ENCODE measurements around the gene SYT13. TPM values are rescaled to one million over a fixed set of nuclear protein-coding genes. Genes with fewer than 3 reads are reported as not detected.

SYT13 gene
- total and polyA plus RNA-seq, 12 donors = 0.51 to 7.7 (median 2.3) TPM

DNA sequence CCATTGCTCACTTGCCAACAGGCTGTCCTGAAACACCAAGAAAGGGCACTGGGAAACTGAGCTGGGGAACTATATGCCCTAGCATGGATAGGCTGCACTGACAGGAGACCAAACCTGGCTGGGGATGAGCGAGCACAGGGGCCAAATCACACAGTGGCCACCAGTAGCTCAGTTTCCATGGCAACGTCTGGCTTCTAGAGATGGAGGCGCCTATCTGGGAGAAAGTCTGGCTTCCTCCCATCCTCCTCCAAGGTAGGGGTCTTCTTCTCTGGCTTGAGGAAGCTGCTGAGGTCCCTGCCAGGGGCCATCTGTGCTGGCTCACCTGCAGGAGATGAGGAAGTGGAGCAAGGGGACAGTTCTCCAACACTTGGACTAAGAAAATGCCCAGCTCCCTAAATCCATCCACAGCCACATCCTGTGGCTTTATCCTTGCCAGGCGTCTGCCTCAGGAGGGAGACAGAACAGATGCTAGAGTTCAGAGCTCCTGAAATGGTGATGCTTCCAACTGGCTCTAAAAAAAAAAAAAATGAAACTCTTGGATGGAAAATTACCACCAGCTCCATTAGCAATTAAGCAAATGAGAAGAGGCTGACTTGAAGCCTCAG, 48.3 kb downstream of the SYT13 start:
- Histone ChIP-seq H3K27ac (no peak overlapping the region), H3K27me3 (peaks cover 0 to 7% (median 0%) of the 10 kb centered on the region in 7 donors), H3K9me3 (peaks cover 0 to 5% (median 0%) of the 10 kb centered on the region in 11 donors), H3K36me3 (no peaks in the 10 kb centered on the region), H3K4me3 (no peak overlapping the region), H3K4me1 (peaks cover 0 to 3% (median 0%) of the 10 kb centered on the region in 9 donors)
- DNase-seq (no peak), ATAC-seq (peak in 7 of 8 donors; percentile 34 to 70 (median 67))
- intact Hi-C loops (cut with DNase I) = loop anchor here in 2 of 10 donors (10.0 kb wide), 2 partner anchors 53 to 63 kb away; no protein-coding TSS in a partner anchor
- TF ChIP-seq, protein P1, sequence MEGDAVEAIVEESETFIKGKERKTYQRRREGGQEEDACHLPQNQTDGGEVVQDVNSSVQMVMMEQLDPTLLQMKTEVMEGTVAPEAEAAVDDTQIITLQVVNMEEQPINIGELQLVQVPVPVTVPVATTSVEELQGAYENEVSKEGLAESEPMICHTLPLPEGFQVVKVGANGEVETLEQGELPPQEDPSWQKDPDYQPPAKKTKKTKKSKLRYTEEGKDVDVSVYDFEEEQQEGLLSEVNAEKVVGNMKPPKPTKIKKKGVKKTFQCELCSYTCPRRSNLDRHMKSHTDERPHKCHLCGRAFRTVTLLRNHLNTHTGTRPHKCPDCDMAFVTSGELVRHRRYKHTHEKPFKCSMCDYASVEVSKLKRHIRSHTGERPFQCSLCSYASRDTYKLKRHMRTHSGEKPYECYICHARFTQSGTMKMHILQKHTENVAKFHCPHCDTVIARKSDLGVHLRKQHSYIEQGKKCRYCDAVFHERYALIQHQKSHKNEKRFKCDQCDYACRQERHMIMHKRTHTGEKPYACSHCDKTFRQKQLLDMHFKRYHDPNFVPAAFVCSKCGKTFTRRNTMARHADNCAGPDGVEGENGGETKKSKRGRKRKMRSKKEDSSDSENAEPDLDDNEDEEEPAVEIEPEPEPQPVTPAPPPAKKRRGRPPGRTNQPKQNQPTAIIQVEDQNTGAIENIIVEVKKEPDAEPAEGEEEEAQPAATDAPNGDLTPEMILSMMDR (IDR thresholded peaks at IDR 0.05) = no peak
- 42 to 49% methylated on average over 4 of the region's 4 CpGs for WGBS, 2 donors

DNA sequence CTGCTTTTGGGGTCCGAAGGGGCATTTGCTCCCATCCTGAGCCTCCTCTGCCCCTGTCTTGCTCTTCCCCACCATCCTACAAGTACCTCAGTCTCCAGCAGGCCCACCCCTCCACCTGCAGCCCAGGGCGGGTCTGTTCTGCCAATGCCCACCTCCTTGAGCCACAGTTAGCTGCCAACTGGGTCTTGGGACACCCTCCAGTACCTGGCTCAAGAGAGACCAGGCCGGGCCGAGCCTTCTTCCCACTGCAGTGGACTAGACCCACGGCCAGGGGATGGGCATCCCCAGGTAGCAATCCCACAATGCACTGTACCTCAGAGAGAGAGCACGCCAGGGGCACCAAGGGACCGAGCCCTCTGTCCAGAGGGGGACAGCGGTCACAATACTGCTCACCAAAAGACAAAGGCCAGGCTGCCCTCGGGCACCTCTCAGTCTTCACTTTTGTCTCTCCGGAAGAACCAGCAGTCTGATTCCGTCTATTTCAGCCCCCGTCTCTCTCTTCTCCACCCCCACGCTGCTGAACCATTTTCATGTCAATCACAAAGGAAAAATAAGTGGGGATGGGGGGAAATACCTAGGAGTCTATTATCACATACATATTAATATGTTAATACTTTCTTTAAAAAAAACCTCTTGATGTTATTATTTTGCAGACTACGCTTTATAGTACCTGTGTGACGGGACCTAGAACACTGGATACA, 51.7 kb downstream of the SYT13 start:
- no peaks in the 10 kb centered on the region for H3K36me3 ChIP-seq
- WGBS, 2 donors = 95 to 96% methylated on average over 15 of the region's 15 CpGs
- DNase-seq (no peak), ATAC-seq (no peak)
- TF ChIP-seq, protein P1 (IDR thresholded peaks at IDR 0.05) = no peak
- peaks cover 0 to 7% (median 0%) of the 10 kb centered on the region in 7 donors for H3K27me3 ChIP-seq
- intact Hi-C loops (cut with DNase I) = loop anchor here in 2 of 10 donors (5.0 to 10.0 kb wide), 3 partner anchors 50 to 122 kb away; no protein-coding TSS in a partner anchor
- H3K9me3 ChIP-seq = no peaks in the 10 kb centered on the region
- no peak overlapping the region for H3K27ac ChIP-seq
- peaks cover 0 to 3% (median 0%) of the 10 kb centered on the region in 9 donors for H3K4me1 ChIP-seq
- no peak overlapping the region for H3K4me3 ChIP-seq

DNA sequence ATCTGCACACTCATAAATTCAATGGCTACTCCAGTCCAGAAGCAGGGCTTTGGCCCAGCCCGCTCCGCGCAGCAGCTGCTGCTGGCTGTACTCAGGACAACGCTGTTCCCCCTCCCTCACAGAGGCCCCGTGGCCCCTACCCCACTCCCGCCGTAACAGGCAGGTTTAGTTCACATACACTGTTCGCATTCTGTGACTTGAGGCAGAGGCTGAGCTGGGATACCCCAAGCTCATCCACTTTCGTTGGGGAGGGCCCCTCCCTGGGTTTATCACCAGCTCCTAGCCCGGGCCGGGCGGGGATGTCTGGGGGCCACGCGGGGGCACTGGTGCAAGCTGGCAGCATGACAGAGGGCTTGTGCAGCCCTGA, 52.4 kb downstream of the SYT13 start:
- 72 to 74% methylated on average over 14 of the region's 14 CpGs for WGBS, 2 donors
- no peak overlapping the region for H3K27ac ChIP-seq
- intact Hi-C loops (cut with DNase I) = loop anchor here in 2 of 10 donors (5.0 to 10.0 kb wide), 3 partner anchors 49 to 121 kb away; no protein-coding TSS in a partner anchor
- H3K4me1 ChIP-seq = peaks cover 0 to 3% (median 0%) of the 10 kb centered on the region in 9 donors
- TF ChIP-seq, protein P1 (IDR thresholded peaks at IDR 0.05) = peak in 3 of 9 donors; percentile 2 to 5 (median 2)
- no peak for DNase-seq
- peak in 3 of 8 donors; percentile 7 to 41 (median 10) for ATAC-seq
- H3K27me3 ChIP-seq = peaks cover 0 to 7% (median 0%) of the 10 kb centered on the region in 7 donors
- peaks cover 0 to 2% (median 0%) of the 10 kb centered on the region in 9 donors for H3K36me3 ChIP-seq
- H3K4me3 ChIP-seq = no peak overlapping the region
- H3K9me3 ChIP-seq = no peaks in the 10 kb centered on the region

DNA sequence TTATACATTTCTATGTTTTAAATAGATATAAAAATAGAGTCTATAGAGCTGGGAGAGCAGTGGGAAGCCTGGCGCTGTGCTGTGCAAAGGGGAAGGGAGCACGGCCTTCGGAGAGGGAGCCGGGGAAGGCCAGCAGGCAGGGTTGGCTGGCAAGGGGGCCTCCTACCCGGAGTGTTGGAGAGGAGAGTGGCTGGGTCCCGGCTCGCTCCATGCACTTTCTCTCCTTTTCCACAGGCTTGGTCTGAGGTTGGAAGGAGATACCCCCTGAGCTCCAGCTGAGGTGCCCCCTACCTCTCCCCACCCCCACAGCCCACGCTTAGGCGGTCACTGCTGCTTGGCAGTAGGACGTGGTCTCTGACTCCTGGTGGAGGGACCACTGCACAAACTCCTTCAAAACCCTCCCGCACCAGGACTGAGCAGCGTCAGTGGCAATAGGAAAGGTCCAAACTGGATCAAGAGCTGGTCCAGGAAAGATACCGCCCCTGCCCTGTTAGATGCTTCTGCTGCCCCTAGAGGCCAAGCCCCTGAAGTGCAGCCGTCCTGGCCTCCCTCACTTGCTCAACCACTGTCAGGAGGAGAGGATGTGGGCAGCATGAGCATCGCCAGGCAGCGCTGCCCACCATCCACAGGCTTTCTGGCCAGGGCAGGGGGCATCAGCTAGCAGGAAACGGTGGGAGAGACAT, 52.9 kb downstream of the SYT13 start:
- H3K36me3 ChIP-seq = peaks cover 0 to 7% (median 0%) of the 10 kb centered on the region in 9 donors
- peaks cover 0 to 7% (median 0%) of the 10 kb centered on the region in 7 donors for H3K27me3 ChIP-seq
- intact Hi-C loops (cut with DNase I) = loop anchor here in 2 of 10 donors (5.0 to 10.0 kb wide), 3 partner anchors 48 to 121 kb away; no protein-coding TSS in a partner anchor
- no peaks in the 10 kb centered on the region for H3K9me3 ChIP-seq
- no peak overlapping the region for H3K27ac ChIP-seq
- TF ChIP-seq, protein P1 (IDR thresholded peaks at IDR 0.05) = peak; percentile 79 to 87 (median 84)
- no peak overlapping the region for H3K4me3 ChIP-seq
- peaks cover 0 to 3% (median 0%) of the 10 kb centered on the region in 9 donors for H3K4me1 ChIP-seq
- WGBS, 2 donors = 59 to 60% methylated on average over 17 of the region's 17 CpGs
- ATAC-seq (peak; percentile 46 to 81 (median 74)), DNase-seq (peak; percentile 66 to 71)
